ENCODE results near the gene SLC4A3.
"Not testable (repeated sequence)": the region's sequence is repeated elsewhere in the genome, so short reads cannot be mapped to it uniquely, and the experiment has no call there.

SLC4A3 gene

GRCh38 chr2:219681694-219682300, 54.4 kb downstream of the SLC4A3 start:
- peak; percentile 41 for DNase-seq

- DNase-seq = not testable (repeated sequence)
These were observed 56.0 kb downstream of the SLC4A3 start for GRCh38 chr2:219683474-219683873.

- DNase-seq = peak; percentile 58
These were observed 57.6 kb downstream of the SLC4A3 start for GRCh38 chr2:219684721-219685689.

- DNase-seq = peak; percentile 93
These were observed 59.8 kb downstream of the SLC4A3 start for GRCh38 chr2:219687272-219687671.

GRCh38 chr2:219687882-219688559, 60.6 kb downstream of the SLC4A3 start:
- DNase-seq = peak; percentile 4

GRCh38 chr2:219688560-219689445, 61.4 kb downstream of the SLC4A3 start:
- peak; percentile 93 for DNase-seq

GRCh38 chr2:219689676-219690628, 62.5 kb downstream of the SLC4A3 start:
- peak; percentile 72 for DNase-seq

- DNase-seq = no peak
These were observed 64.1 kb downstream of the SLC4A3 start for GRCh38 chr2:219691571-219691970.
